ENCODE results near the gene PRKN.

GRCh38 chr6:161951126-161951525, 776.4 kb downstream of the PRKN start:
- no peak for TF ChIP-seq CTCF (conservative IDR thresholded peaks at IDR 0.05)
- TF ChIP-seq ZFX (IDR thresholded peaks at IDR 0.05) = no peak

All from C4-2B (cell line).